ENCODE measurements around the gene DBR1. TPM values are rescaled to one million over a fixed set of nuclear protein-coding genes. Genes with fewer than 3 reads are reported as not detected.

The DBR1 gene
- total RNA-seq, 1 donor from 2014 or later: 25.7 TPM

GRCh38 chr3:138112362-138112761, 62.4 kb downstream of the DBR1 start:
- H3K4me3 Mint-ChIP-seq: no peak overlapping the region
- H3K4me1 Mint-ChIP-seq (ENCODE audit: low read depth): peaks cover 14% of the 10 kb centered on the region
- H3K36me3 Mint-ChIP-seq (ENCODE audit: low read depth): peaks cover 3% of the 10 kb centered on the region
- intact Hi-C loops (cut with micrococcal nuclease): no loop called here
- no peak overlapping the region for H3K27ac Mint-ChIP-seq
- no peaks in the 10 kb centered on the region for H3K9me3 Mint-ChIP-seq
- H3K27me3 Mint-ChIP-seq (ENCODE audit: insufficient read depth): peaks cover 20% of the 10 kb centered on the region
- DNase-seq (ENCODE audit: low spot score): no peak

Other genes with a start within 250 kb of the DBR1 start
- not detected in 2 replicates for gene CLDN18, start 164.8 kb downstream of the DBR1 start, total RNA-seq
- 0.07 and 0.16 TPM in 2 replicates for gene DZIP1L, start 59.3 kb downstream of the DBR1 start, total RNA-seq
- not detected in 2 replicates for gene A4GNT, start 42.5 kb downstream of the DBR1 start, total RNA-seq
- 42.9 and 54.3 TPM in 2 replicates for gene ARMC8, start 12.4 kb upstream of the DBR1 start, total RNA-seq
- gene NME9, start 154.9 kb upstream of the DBR1 start, total RNA-seq: not detected in 2 replicates
- 0.05 and 0.42 TPM in 2 replicates for gene MRAS, start 173.7 kb upstream of the DBR1 start, total RNA-seq